ENCODE results near the gene KDM3A. TPM values are rescaled to one million over a fixed set of nuclear protein-coding genes. Genes with fewer than 3 reads are reported as not detected.

Gene KDM3A
- total and polyA plus RNA-seq, 2 of the 8 experiments (the other 6 are each of a cell fraction or from before 2014, with no cell fraction given), result 15.8 to 29.2 TPM

DNA sequence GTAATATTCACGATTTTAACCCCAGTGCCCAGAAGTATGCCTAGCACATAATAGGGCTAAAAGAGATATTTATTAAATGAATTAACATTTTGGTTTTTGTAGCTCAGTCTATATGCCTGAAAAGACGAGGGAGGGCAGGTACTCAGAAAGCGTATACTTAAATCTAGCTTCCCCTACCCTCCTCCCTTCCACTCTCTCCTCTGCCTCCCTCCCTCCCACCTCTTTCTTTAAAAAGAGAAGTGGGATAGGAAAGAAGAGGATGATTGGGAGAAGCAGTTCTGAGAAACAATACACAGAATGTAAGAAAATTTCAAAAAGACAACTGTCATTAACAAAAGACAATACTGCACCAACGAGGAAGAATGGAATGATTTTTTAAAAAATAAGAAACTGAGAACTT, 82.3 kb downstream of the KDM3A start (continued):
- no peak for TF ChIP-seq CBX5 (IDR thresholded peaks at IDR 0.05; ENCODE audit: low read depth, low read length)
